CD4-positive, alpha-beta T cell treated with Interleukin-4 for 4 hours (primary cell): ENCODE results near the gene AP2A2.
"Not testable (repeated sequence)": the region's sequence is repeated elsewhere in the genome, so short reads cannot be mapped to it uniquely, and the experiment has no call there.

Experiments used
- DNase-seq: peaks from one replicate; pipeline ENCODE4 v3.0.0-alpha.2; 2020

Gene AP2A2

GRCh38 chr11:957212-957920, 31.7 kb downstream of the AP2A2 start:
- DNase-seq: no peak

GRCh38 chr11:958101-958500, 32.4 kb downstream of the AP2A2 start:
- no peak for DNase-seq

GRCh38 chr11:959027-959426, 33.4 kb downstream of the AP2A2 start:
- DNase-seq: no peak

GRCh38 chr11:959608-960007, 33.9 kb downstream of the AP2A2 start:
- DNase-seq: no peak

- not testable (repeated sequence) for DNase-seq
Measured at GRCh38 chr11:961310-961920, 35.7 kb downstream of the AP2A2 start.

GRCh38 chr11:961921-962320, 36.3 kb downstream of the AP2A2 start:
- no peak for DNase-seq

GRCh38 chr11:962688-963087, 37.0 kb downstream of the AP2A2 start:
- no peak for DNase-seq

GRCh38 chr11:963852-964251, 38.2 kb downstream of the AP2A2 start:
- DNase-seq: no peak

- DNase-seq: no peak
Measured at GRCh38 chr11:965206-965775, 39.6 kb downstream of the AP2A2 start.

GRCh38 chr11:967995-968751, 42.5 kb downstream of the AP2A2 start:
- no peak for DNase-seq

GRCh38 chr11:968822-969221, 43.2 kb downstream of the AP2A2 start:
- DNase-seq: no peak

- DNase-seq: no peak
Measured at GRCh38 chr11:969651-970205, 44.1 kb downstream of the AP2A2 start.

- DNase-seq: no peak
Measured at GRCh38 chr11:970319-970871, 44.7 kb downstream of the AP2A2 start.

GRCh38 chr11:971092-971690, 45.5 kb downstream of the AP2A2 start:
- DNase-seq: no peak

- DNase-seq: no peak
Measured at GRCh38 chr11:971731-972365, 46.2 kb downstream of the AP2A2 start.

- DNase-seq: no peak
Measured at GRCh38 chr11:972523-973211, 47.0 kb downstream of the AP2A2 start.

- DNase-seq: no peak
Measured at GRCh38 chr11:973237-973636, 47.6 kb downstream of the AP2A2 start.

- DNase-seq: not testable (repeated sequence)
Measured at GRCh38 chr11:975376-975775, 49.7 kb downstream of the AP2A2 start.

GRCh38 chr11:975827-976226, 50.2 kb downstream of the AP2A2 start:
- DNase-seq: no peak

GRCh38 chr11:976431-977160, 50.9 kb downstream of the AP2A2 start:
- no peak for DNase-seq
